ENCODE measurements around the gene INIP.

INIP gene

DNA sequence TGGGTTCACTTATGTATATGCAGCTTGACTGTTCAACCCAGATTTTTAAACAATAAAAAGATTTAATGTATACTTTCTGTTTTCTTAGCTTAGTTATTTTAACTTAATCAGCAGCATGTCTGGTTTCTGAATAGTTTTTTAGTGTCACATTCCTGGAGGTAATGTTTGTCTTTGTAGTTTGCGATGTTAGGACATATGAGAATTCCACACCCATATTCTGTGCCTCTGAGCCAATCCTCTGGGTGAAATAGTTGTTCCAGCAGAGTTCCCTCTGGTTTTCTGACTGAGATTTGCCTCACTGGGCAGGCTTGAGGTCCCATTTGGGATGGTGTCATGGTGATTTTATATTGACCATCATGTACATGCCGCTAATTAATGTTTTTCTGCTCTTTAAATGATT lies 48.6 kb downstream of the INIP start:
- no peak for DNase-seq

DNA sequence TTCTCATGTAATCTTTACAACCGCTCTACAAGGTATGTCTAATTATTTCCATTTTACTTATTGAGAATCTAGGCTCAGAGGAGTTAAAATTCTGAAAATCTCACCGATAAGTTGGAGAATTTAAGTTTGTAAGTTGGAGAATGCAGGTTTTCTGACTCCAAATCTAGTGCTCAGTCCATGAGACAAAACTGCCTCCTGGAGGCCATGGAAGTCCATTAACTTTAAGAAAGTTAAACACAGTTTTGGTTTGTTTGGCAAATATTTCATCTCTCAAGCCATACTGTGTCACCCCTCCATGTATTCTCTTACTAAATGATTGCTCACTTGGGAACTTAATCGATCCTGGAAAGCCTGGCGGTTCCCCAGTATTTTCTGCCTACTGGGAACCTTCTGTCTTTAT lies 52.6 kb downstream of the INIP start:
- DNase-seq, result no peak

- no peak for DNase-seq
These were observed 53.4 kb downstream of the INIP start for GRCh38 chr9:112664531-112664930.

GRCh38 chr9:112663681-112664080 lies 54.2 kb downstream of the INIP start:
- no peak for DNase-seq

- no peak for DNase-seq
These were observed 58.0 kb downstream of the INIP start for GRCh38 chr9:112659906-112660305.

DNA sequence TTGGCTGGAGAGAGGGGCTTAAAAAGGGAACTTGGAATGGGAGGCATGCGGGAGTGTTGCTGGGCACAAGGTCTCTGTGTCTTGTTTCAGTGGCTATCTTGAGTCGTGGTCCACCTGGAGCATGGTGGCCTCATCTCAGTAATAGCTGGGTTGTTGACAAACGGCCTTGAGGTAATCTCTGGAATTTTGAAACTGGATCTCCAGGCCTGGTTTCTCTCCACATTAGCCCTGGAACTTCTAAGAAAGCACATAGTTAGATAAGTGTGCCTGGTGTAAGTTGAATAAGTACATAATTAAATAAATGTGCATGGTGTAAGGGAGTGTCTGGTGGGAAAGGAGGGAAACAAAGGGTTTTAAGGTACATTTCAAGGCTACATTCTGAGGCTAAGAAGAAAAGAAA lies 62.2 kb downstream of the INIP start:
- no peak for DNase-seq

DNA sequence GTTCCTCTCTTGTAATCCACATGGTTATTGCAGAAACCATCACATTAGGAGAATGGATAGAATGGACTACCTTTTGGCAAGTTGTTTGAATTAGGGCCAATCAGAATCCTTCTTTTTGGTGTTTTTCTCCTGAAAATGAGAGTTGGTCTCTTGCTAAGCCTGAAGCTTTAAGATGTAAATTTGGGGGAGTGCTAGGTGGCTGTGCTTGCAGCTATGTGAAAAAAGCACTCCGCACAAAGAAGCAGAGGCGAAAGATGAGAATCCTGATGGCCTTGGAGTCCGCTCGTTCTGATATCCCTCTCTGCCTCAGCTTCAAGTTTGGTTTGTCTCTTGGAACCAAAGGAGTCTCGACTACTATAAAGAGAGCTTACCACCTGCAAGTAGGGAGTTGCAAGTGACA lies 63.6 kb downstream of the INIP start:
- DNase-seq, result no peak

DNA sequence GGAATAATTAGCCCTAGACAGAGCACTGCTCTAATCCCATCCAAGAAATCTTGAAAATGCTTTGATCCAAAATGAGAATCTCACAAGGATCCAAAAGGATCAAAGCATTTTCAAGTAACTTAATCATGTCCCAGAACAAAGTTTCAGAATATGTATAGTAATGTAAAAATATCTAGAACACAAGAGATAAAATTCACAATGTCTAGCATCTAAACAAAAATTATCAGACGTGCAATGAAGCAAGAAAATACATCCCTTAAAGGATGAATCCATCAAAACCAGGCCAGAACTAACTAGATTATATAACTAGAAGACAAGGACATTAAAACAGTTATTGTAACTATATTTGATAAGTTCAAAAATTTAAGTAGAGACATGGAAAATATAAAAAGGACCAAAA lies 69.3 kb downstream of the INIP start:
- no peak for DNase-seq

DNA sequence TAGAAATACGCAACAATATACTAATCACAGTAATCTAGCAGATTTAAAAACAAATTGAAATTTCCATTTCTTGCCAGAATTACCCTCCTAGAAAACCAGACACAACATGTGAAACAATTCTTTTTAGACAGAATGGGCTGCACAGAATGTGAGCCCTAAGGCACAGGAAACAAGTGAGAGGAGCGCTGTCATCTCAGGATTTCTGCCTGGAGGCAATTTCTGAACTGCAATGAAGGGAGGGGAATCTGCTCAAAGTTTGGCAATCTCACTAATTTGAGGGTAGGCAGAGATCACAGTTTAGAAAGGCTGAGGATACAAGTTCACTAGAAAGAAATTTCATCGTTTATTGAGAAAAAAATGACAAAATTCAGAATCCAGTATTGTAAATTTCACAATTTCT lies 70.3 kb downstream of the INIP start:
- DNase-seq, result no peak

- no peak for DNase-seq
These were observed 75.8 kb downstream of the INIP start for GRCh38 chr9:112642126-112642525.

GRCh38 chr9:112640311-112640710 lies 77.6 kb downstream of the INIP start:
- DNase-seq, result no peak

Data from eye (tissue), 1 donor.